Right cardiac atrium (tissue), 5 donors: Measurements from ENCODE around the gene FNDC3B. TPM values are rescaled to one million over a fixed set of nuclear protein-coding genes. Genes with fewer than 3 reads are reported as not detected.

Source experiments
- ATAC-seq, 2 donors: fragments of 200-7000 bp; cut with Tn5 transposase; one replicate each; pipeline versions ENCODE4 v1.8.0 to v1.9.1; 2020; ENCODE audit warnings: moderate library complexity in 2 of 2, mild to moderate bottlenecking in 1 of 2
- DNase-seq, 3 donors: peaks; one replicate each; pipeline ENCODE4 v3.0.0-alpha.2; 2020
- H3K27ac ChIP-seq: one replicate; pipeline ENCODE4 v1.5.1; 2013; ENCODE audit warnings: mild to moderate bottlenecking, low read length, control low read depth, moderate library complexity
- H3K27me3 ChIP-seq: one replicate; pipeline ENCODE4 v1.6.1; 2013; ENCODE audit not compliant: control insufficient read depth, insufficient read depth
- H3K4me1 ChIP-seq: one replicate; pipeline ENCODE4 v1.6.1; 2013; ENCODE audit warnings: low read length; ENCODE audit not compliant: control insufficient read depth, insufficient read depth
- H3K4me3 ChIP-seq: one replicate; pipeline ENCODE4 v1.5.1; 2013; ENCODE audit warnings: low read length, control low read depth
- H3K9me3 ChIP-seq: one replicate; pipeline ENCODE4 v1.6.1; 2013; ENCODE audit warnings: low read length; ENCODE audit not compliant: control insufficient read depth
- WGBS: extraction: QIAGEN DNeasy Blood & Tissue Kit; methylation state at CpG from one replicate; pipeline ENCODE4 v1.1.7; 2013; 5-methylcytosine and 5-hydroxymethylcytosine counted together
- intact Hi-C, 4 donors: fragments of 100-400 bp; cut with DNase I; formaldehyde crosslinking; loops; one replicate each; pipeline versions ENCODE4 v1.11.0 to v1.14.0; 2022 to 2023
- polyA plus RNA-seq: library from polyadenylated mRNA; stranded (reverse); fragments of 200-250 nt; gene quantifications from one replicate; pipeline ENCODE4 v1.2.3, GENCODE V29; 2013
- total RNA-seq, 4 donors: library from RNA; stranded (reverse); fragmentation: NEBNext Ultra II Directional; extraction: Animal tissue kit (Norgen Biotek cat#: 25700); gene quantifications; one replicate each; pipeline ENCODE4 v1.2.1, GENCODE V29; 2021
- donor health status: healthy with polysubstance abuse.
- donor health status: DM: no; HTN: yes; CAD: no.
- donor health status: DM: no; HTN: no; CAD: no.
- donor health status: DM: no; HTN: yes; CAD: no; lungs with severe emphysema.
- donor health status: DM: yes; HTN: yes; CAD: no.

Gene FNDC3B
- total and polyA plus RNA-seq, 5 donors = 15.8 to 117 (median 83.0) TPM

- Histone ChIP-seq H3K4me3 (no peak overlapping the region), H3K27ac (no peak overlapping the region), H3K9me3 (no peaks in the 10 kb centered on the region), H3K27me3 (no peaks in the 10 kb centered on the region), H3K4me1 (peaks cover 2% of the 10 kb centered on the region)
- ATAC-seq = no peak
- DNase-seq = no peak
- 83% methylated on average over 3 of the region's 3 CpGs for WGBS
- intact Hi-C loops = no loop called here
Measured at GRCh38 chr3:172227340-172228035, 188.1 kb downstream of the FNDC3B start.

GRCh38 chr3:172228036-172228415 is 188.6 kb downstream of the FNDC3B start:
- no peak overlapping the region for H3K27ac ChIP-seq
- H3K9me3 ChIP-seq = no peaks in the 10 kb centered on the region
- 63% methylated on average over 2 of the region's 2 CpGs for WGBS
- no peaks in the 10 kb centered on the region for H3K4me1 ChIP-seq
- ATAC-seq (no peak), DNase-seq (no peak)
- H3K4me3 ChIP-seq = no peak overlapping the region
- no peaks in the 10 kb centered on the region for H3K27me3 ChIP-seq
- intact Hi-C loops = no loop called here

DNA sequence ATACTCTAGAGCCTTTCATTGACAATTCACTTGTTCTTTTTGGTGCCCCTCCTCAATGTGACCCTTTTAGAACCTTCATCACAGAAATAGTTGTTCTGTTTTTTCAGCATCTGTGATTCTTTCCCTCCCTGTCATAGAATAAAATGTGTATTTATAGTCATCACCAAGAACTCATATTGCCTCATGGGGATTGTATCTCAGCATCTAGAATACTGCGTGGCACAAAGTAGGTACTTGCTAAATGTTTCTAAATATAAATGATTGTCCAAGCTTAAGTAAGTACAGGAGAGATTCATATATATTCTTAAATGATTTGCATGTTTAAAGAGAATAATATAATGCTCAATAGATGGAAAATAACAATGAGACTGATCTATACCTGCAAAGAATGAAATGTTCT is 190.1 kb downstream of the FNDC3B start:
- H3K4me1 ChIP-seq = no peaks in the 10 kb centered on the region
- ATAC-seq = no peak
- DNase-seq = no peak
- 63% methylated on average over 1 of the region's 1 CpG for WGBS
- intact Hi-C loops = no loop called here
- no peaks in the 10 kb centered on the region for H3K9me3 ChIP-seq
- no peaks in the 10 kb centered on the region for H3K27me3 ChIP-seq
- no peak overlapping the region for H3K4me3 ChIP-seq
- H3K27ac ChIP-seq = no peak overlapping the region

- ATAC-seq (no peak), DNase-seq (no peak)
- Histone ChIP-seq H3K27me3 (no peaks in the 10 kb centered on the region), H3K9me3 (no peaks in the 10 kb centered on the region), H3K4me3 (no peak overlapping the region), H3K27ac (no peak overlapping the region), H3K4me1 (peaks cover 2% of the 10 kb centered on the region)
- 95% methylated on average over 8 of the region's 8 CpGs for WGBS
- intact Hi-C loops = no loop called here
Measured at GRCh38 chr3:172231318-172231901, 192.0 kb downstream of the FNDC3B start.

DNA sequence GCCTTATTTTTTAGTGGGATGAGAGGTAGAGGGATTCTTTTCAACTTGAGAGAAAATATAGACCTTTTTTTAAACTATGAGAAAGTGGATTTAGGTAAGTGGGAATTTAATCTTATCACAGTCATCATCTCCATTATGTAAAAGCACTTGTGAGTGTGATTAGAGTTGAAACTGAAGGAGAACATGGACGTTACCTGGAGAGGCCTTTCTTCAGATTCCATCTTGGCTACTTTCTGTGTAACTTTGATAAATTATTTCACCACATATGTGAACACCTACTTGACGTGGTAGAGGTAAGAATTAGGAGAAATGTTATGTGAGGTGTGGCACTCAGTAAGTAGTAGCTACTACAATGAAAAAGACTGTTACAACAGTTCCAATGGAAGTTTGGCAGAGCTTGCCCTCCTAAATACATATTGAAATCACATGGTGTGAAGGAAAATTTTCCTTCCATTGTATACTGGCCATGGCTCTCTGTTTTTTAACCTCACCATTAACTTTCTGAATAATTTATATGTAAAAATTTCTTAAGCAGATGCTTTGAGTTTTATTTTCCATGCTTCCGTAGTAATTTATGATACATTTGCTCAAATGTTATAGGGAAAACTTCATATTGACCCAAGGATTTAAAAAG is 193.3 kb downstream of the FNDC3B start:
- 69% methylated on average over 3 of the region's 3 CpGs for WGBS
- DNase-seq (no peak), ATAC-seq (no peak)
- Histone ChIP-seq H3K27ac (no peak overlapping the region), H3K9me3 (no peaks in the 10 kb centered on the region), H3K4me1 (peaks cover 5% of the 10 kb centered on the region), H3K27me3 (no peaks in the 10 kb centered on the region), H3K4me3 (no peak overlapping the region)
- intact Hi-C loops = no loop called here

DNA sequence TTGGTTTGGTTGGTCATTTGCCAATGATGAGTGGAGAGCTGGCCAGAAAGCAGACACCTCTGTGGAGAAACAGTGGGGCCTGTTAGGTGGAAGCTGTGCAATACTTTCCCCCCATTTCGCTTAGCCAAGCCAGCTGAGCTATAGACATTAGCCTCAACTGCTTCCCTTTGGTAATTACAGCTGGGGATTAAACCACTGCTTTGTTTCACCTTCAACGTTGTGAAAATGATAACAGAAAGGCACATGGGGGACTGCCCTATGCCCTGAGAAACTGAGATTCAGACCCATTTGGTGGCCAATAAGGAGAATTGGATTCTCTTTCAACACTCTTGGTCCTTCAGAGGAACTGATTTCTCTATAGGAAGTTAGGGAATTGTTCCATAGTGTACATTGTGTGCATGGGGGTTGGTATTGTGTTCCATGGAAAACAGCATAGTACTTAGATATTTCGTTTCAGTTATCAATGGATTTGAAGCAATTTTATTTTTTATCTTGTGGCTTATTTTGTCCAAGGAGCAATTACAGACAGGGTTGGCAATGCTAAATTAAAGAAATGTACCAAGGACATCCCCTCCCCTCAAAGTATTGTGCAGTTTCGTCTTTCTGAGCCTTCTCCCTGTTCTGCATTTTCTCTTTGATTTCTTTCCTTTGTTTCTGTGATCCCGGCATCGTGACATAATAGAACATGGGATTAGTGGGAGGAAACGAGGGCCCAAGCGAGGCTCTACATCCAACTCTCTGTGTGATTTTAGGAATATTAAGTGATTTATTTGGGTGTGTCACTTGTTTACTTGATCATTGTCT is 194.3 kb downstream of the FNDC3B start:
- H3K4me3 ChIP-seq = no peak overlapping the region
- 83% methylated on average over 8 of the region's 8 CpGs for WGBS

DNA sequence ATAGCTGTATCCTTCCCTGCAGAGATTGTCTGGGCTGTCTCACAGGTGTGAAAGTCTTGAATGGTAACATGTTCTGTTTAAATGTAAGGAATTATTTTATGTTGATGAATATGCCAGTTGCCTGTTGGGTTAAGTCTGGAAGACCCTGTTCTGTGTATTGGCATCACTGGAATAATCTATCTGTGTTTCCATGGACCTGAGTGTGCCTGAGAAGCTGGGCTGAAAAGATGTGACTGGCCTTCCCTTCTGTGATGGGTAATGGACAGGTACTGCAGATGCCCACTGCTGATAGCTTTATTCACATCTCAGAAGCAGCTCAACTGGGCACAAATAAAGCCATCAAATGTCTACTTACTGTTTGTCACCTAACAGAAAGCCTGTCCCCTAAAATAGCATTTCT is 196.3 kb downstream of the FNDC3B start:
- H3K4me3 ChIP-seq = no peak overlapping the region
- peaks cover 5% of the 10 kb centered on the region for H3K4me1 ChIP-seq
- no peak for DNase-seq
- intact Hi-C loops = no loop called here
- no peaks in the 10 kb centered on the region for H3K27me3 ChIP-seq
- no peaks in the 10 kb centered on the region for H3K9me3 ChIP-seq
- ATAC-seq = no peak
- no peak overlapping the region for H3K27ac ChIP-seq

More for the DNA sequence above, 194.3 kb downstream of the FNDC3B start:
- Histone ChIP-seq H3K27me3 (no peaks in the 10 kb centered on the region), H3K4me1 (peaks cover 5% of the 10 kb centered on the region), H3K27ac (no peak overlapping the region), H3K9me3 (no peaks in the 10 kb centered on the region)
- intact Hi-C loops = no loop called here
- DNase-seq (no peak), ATAC-seq (no peak)

DNA sequence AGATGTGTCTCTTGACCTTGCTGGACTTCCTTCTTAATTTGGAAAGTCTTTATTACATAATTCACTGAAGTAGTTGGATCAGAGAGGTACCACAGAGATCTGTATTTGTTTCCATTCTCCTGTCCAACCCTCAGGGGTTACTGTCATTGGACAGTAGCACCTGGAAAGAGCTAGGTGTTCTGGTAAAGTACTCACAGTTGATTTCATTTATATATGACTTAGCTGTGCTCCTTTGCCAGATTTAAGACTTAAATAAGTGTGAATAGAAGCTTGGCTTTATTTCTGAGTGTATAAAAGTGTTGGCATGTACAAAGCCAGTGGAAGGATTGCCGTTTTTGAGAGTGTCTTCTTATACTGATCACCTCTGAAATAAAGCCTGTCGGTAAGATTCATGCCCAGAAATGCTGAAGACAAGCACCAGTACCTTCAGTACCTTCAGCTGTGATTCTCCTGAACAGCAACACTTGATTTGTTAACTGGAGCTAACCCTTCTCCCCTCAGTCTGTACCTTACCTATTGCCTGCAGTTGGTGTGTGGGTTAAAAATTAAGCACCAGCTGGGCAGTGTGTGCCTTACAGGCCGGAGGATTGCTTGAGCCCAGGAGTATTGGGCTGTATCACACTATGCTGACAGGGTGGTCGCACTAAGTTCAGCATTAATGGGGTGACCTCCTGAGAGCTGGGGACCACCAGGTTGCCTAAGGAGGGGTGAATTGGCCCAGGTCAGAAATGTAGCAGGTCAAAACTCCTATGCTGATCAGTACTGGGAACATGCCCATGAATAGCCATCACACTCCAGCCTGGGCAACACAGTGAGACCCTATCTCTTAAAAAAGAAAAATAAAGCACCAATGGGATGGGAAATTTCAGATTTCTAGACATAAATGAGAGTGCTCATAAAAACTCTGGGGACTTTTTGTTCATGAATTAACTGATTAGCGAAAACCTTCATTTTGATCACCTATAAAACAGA is 197.7 kb downstream of the FNDC3B start:
- ATAC-seq (peak; percentile 22), DNase-seq (no peak)
- H3K27me3 ChIP-seq = no peaks in the 10 kb centered on the region
- H3K4me3 ChIP-seq = no peak overlapping the region
- no peaks in the 10 kb centered on the region for H3K9me3 ChIP-seq
- 82% methylated on average over 5 of the region's 5 CpGs for WGBS
- H3K4me1 ChIP-seq = peaks cover 5% of the 10 kb centered on the region
- H3K27ac ChIP-seq = no peak overlapping the region
- intact Hi-C loops = no loop called here

- intact Hi-C loops = no loop called here
- 78% methylated on average over 4 of the region's 4 CpGs for WGBS
- no peak for ATAC-seq
Measured at GRCh38 chr3:172238188-172238587, 198.8 kb downstream of the FNDC3B start.

DNA sequence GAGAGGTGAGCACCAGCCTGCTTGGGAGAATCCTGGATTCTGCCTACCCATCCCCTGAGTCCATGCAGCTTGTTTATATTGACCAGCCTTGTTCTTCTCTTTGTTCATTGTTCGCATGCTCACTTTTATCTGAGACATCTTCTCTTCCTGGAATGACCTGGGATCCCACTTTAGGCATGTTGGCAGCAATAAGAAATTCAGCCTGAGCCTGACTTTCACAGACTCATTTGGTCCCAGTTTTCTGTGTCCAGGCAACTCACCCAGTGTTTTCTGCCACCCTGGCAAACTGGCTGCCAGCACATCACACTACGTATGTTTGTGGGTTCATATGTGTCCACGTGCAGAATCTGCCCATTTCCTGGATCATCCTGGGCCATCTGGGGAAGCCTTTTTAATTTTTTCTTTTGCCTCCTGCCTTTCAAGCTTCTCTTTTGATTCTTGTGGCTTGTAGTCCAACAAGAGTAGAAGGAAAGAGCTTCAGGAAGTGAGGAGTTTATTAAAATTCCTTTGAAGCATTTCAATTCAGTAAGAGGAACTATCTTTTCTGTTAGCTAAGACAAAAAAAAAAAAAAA is 199.9 kb downstream of the FNDC3B start:
- Histone ChIP-seq H3K27ac (no peak overlapping the region), H3K9me3 (no peaks in the 10 kb centered on the region), H3K27me3 (no peaks in the 10 kb centered on the region), H3K4me3 (no peak overlapping the region), H3K4me1 (peaks cover 5% of the 10 kb centered on the region)
- 75% methylated on average over 3 of the region's 3 CpGs for WGBS
- ATAC-seq = peak in 1 of 2 donors; percentile 48
- intact Hi-C loops = no loop called here
- peak in 1 of 3 donors; percentile 5 for DNase-seq

More at GRCh38 chr3:172238188-172238587, 198.8 kb downstream of the FNDC3B start:
- DNase-seq = no peak
- Histone ChIP-seq H3K27ac (no peak overlapping the region), H3K27me3 (no peaks in the 10 kb centered on the region), H3K4me1 (peaks cover 5% of the 10 kb centered on the region), H3K4me3 (no peak overlapping the region), H3K9me3 (no peaks in the 10 kb centered on the region)
